Liver (tissue), 3 donors: ENCODE data around the gene CXCR3.

ENCODE experiments used
- EGR1 ChIP-seq, 2 donors: IDR thresholded peaks; 2 replicates each; pipeline ENCODE4 v1.6.1; 2016 to 2018; ENCODE audit warnings: antibody characterized with exemption in 2 of 2, low read depth in 2 of 2
- FOXA1 ChIP-seq: IDR thresholded peaks from 2 replicates; pipeline ENCODE4 v1.6.1; 2016; ENCODE audit warnings: antibody characterized with exemption
- GABPA ChIP-seq, 2 donors: IDR thresholded peaks in 1 of 2; conservative IDR thresholded peaks in 1 of 2; 2 replicates each; pipeline ENCODE4 v1.6.1; 2016; ENCODE audit warnings: antibody characterized with exemption in 2 of 2, mild to moderate bottlenecking in 1 of 2, moderate library complexity in 1 of 2
- RAD21 ChIP-seq, 2 donors: IDR thresholded peaks; 2 replicates each; pipeline ENCODE4 v1.6.1; 2016; ENCODE audit warnings: antibody characterized with exemption in 2 of 2, mild to moderate bottlenecking in 2 of 2
- TAF1 ChIP-seq: conservative IDR thresholded peaks from 2 replicates; pipeline ENCODE4 v1.6.1; 2016; ENCODE audit warnings: antibody characterized with exemption, mild to moderate bottlenecking
- YY1 ChIP-seq: IDR thresholded peaks from 2 replicates; pipeline ENCODE4 v1.6.1; 2016; ENCODE audit warnings: antibody characterized with exemption, mild to moderate bottlenecking
- TF ChIP-seq, protein P1 (sequence below): IDR thresholded peaks from 2 replicates; pipeline ENCODE4 v1.6.1; 2016; ENCODE audit warnings: antibody characterized with exemption, mild to moderate bottlenecking
- TF ChIP-seq, protein P2 (sequence below): fragments of 150-350 bp; IDR thresholded peaks from 2 replicates; pipeline ENCODE4 v1.5.1; 2017; ENCODE audit warnings: improper control_type of control experiment, low read depth, low read length; ENCODE audit not compliant: missing input control
- TF ChIP-seq, protein P3 (sequence below): IDR thresholded peaks from 2 replicates; pipeline ENCODE4 v1.6.1; 2016; ENCODE audit warnings: antibody characterized with exemption
- TF ChIP-seq, protein P4 (sequence below): IDR thresholded peaks from 2 replicates; pipeline ENCODE4 v1.6.1; 2016; ENCODE audit warnings: antibody characterized with exemption
- donor health status: healthy.
- donor health status: healthy.

DNA sequence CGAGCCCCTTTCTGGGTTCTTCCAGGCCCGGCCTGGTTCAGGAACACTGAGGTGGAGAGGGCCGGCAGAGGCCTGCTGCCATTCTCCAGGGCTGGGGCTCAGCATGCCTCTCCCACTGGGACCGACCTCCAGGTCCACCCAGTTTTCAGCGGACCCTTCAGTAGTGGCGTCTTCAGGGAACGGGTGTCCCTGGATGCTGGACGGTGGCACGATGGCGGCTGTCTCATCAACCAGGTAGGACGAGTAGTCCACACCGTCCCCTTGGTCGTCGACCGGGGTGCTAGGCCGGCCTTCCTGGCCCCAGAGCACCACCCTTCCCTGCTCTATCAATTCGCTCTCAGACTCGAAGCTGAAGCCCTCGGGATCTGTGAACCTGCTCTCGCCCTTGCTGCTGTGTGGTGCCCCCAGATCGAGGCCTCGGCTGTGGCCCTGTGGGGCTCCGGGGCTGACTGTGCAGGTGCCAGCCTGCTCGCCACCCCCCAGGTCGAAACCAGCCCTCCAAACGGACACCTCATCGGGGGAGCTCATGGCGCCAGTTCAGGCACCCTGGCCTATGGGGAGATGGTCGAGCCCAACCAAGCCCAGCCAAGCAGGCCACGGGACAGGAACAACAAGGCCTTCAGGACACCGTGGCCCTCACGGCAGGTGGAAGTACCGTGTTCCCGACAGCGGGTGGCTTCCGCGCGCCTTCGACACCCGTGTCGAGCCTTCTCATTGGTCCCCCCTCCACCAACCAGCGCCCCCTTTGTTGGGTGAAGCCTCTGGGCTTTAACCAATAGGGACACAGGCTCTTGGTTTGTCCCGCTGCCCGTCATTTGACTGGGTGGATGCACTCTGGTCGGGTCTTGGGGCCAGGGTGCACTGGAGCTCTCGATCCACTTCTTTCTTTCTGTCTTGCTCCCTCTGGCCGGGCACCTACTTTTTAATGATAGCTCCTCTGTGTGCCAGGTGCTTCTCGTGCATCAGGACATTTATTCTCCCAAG is 48.2 kb upstream of the CXCR3 start:
- no peak for TF ChIP-seq TAF1
- TF ChIP-seq, protein P1, sequence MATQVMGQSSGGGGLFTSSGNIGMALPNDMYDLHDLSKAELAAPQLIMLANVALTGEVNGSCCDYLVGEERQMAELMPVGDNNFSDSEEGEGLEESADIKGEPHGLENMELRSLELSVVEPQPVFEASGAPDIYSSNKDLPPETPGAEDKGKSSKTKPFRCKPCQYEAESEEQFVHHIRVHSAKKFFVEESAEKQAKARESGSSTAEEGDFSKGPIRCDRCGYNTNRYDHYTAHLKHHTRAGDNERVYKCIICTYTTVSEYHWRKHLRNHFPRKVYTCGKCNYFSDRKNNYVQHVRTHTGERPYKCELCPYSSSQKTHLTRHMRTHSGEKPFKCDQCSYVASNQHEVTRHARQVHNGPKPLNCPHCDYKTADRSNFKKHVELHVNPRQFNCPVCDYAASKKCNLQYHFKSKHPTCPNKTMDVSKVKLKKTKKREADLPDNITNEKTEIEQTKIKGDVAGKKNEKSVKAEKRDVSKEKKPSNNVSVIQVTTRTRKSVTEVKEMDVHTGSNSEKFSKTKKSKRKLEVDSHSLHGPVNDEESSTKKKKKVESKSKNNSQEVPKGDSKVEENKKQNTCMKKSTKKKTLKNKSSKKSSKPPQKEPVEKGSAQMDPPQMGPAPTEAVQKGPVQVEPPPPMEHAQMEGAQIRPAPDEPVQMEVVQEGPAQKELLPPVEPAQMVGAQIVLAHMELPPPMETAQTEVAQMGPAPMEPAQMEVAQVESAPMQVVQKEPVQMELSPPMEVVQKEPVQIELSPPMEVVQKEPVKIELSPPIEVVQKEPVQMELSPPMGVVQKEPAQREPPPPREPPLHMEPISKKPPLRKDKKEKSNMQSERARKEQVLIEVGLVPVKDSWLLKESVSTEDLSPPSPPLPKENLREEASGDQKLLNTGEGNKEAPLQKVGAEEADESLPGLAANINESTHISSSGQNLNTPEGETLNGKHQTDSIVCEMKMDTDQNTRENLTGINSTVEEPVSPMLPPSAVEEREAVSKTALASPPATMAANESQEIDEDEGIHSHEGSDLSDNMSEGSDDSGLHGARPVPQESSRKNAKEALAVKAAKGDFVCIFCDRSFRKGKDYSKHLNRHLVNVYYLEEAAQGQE = no peak
- TF ChIP-seq, protein P2, sequence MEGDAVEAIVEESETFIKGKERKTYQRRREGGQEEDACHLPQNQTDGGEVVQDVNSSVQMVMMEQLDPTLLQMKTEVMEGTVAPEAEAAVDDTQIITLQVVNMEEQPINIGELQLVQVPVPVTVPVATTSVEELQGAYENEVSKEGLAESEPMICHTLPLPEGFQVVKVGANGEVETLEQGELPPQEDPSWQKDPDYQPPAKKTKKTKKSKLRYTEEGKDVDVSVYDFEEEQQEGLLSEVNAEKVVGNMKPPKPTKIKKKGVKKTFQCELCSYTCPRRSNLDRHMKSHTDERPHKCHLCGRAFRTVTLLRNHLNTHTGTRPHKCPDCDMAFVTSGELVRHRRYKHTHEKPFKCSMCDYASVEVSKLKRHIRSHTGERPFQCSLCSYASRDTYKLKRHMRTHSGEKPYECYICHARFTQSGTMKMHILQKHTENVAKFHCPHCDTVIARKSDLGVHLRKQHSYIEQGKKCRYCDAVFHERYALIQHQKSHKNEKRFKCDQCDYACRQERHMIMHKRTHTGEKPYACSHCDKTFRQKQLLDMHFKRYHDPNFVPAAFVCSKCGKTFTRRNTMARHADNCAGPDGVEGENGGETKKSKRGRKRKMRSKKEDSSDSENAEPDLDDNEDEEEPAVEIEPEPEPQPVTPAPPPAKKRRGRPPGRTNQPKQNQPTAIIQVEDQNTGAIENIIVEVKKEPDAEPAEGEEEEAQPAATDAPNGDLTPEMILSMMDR = no peak
- no peak for TF ChIP-seq FOXA1
- TF ChIP-seq RAD21 (IDR thresholded peaks at IDR 0.05) = no peak
- TF ChIP-seq, protein P3, sequence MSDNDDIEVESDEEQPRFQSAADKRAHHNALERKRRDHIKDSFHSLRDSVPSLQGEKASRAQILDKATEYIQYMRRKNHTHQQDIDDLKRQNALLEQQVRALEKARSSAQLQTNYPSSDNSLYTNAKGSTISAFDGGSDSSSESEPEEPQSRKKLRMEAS = no peak
- TF ChIP-seq YY1 = no peak
- TF ChIP-seq, protein P4, sequence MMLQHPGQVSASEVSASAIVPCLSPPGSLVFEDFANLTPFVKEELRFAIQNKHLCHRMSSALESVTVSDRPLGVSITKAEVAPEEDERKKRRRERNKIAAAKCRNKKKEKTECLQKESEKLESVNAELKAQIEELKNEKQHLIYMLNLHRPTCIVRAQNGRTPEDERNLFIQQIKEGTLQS = no peak
- no peak for TF ChIP-seq GABPA (IDR thresholded peaks at IDR 0.05 in 1 of 2, conservative IDR thresholded peaks at IDR 0.05 in 1 of 2)
- TF ChIP-seq EGR1 (IDR thresholded peaks at IDR 0.05; ENCODE audit: low read depth in 2 of 2) = no peak
